GM10248 (cell line): ENCODE data around the gene GKAP1.
"Not testable (repeated sequence)": the region's sequence is repeated elsewhere in the genome, so short reads cannot be mapped to it uniquely, and the experiment has no call there.

Experiments used
- CTCF ChIA-PET: fragments of 300-600 bp; sonication (Branson Sonifier 250); formaldehyde crosslinking; extraction: SDS; loops from one replicate; lab custom pipeline; 2021; ENCODE audit warnings: antibody characterized with exemption; lab: Yijun Ruan, JAX
- POLR2A ChIA-PET: fragments of 350-650 bp; sonication (Branson Sonifier 250); formaldehyde crosslinking; extraction: SDS; loops from one replicate; lab custom pipeline; 2020; ENCODE audit warnings: antibody characterized with exemption; lab: Yijun Ruan, JAX
- DNase-seq: peaks from one replicate; pipeline ENCODE4 v3.0.0; 2012; ENCODE audit errors: extremely low spot score
- CTCF ChIP-seq: IDR thresholded peaks from 2 replicates; pipeline ENCODE4 v1.5.1; 2012; ENCODE audit warnings: mild to moderate bottlenecking, low read depth; ENCODE audit errors: extremely low read depth, missing control alignments, control extremely low read depth

The GKAP1 gene

GRCh38 chr9:83754383-83754977 lies 63.1 kb downstream of the GKAP1 start:
- TF ChIP-seq CTCF, result no peak
- ChIA-PET POLR2A (no interaction called here), CTCF (interaction anchor here (1.2 kb wide), 1 partner anchor 11 kb away, joined by 3 read pairs; no protein-coding TSS in a partner anchor)
- DNase-seq, result no peak

- CTCF ChIA-PET, result no interaction called here
Observed at GRCh38 chr9:83749706-83750105, 67.9 kb downstream of the GKAP1 start.

GRCh38 chr9:83744206-83744605 lies 73.4 kb downstream of the GKAP1 start:
- DNase-seq, result no peak
- ChIA-PET CTCF (interaction anchor here (1.1 kb wide), 1 partner anchor 10 kb away, joined by 3 read pairs; no protein-coding TSS in a partner anchor), POLR2A (no interaction called here)
- TF ChIP-seq CTCF, result no peak

More at GRCh38 chr9:83749706-83750105, 67.9 kb downstream of the GKAP1 start:
- POLR2A ChIA-PET, result no interaction called here
- TF ChIP-seq CTCF, result no peak
- DNase-seq, result no peak

GRCh38 chr9:83733739-83734138 lies 83.8 kb downstream of the GKAP1 start:
- DNase-seq, result no peak
- ChIA-PET POLR2A (no interaction called here), CTCF (no interaction called here)
- TF ChIP-seq CTCF, result no peak

GRCh38 chr9:83728591-83729368 lies 88.8 kb downstream of the GKAP1 start:
- DNase-seq, POLR2A ChIA-PET, CTCF ChIA-PET: not testable (repeated sequence)

- TF ChIP-seq CTCF, result no peak
- POLR2A ChIA-PET, result no interaction called here
- DNase-seq, result no peak
- CTCF ChIA-PET, result interaction anchor here (1.0 kb wide), 1 partner anchor 10 kb away, joined by 3 read pairs; no protein-coding TSS in a partner anchor
Observed at GRCh38 chr9:83724436-83724835, 93.1 kb downstream of the GKAP1 start.
